Measurements from ENCODE around the gene OTOS.

Gene OTOS

DNA sequence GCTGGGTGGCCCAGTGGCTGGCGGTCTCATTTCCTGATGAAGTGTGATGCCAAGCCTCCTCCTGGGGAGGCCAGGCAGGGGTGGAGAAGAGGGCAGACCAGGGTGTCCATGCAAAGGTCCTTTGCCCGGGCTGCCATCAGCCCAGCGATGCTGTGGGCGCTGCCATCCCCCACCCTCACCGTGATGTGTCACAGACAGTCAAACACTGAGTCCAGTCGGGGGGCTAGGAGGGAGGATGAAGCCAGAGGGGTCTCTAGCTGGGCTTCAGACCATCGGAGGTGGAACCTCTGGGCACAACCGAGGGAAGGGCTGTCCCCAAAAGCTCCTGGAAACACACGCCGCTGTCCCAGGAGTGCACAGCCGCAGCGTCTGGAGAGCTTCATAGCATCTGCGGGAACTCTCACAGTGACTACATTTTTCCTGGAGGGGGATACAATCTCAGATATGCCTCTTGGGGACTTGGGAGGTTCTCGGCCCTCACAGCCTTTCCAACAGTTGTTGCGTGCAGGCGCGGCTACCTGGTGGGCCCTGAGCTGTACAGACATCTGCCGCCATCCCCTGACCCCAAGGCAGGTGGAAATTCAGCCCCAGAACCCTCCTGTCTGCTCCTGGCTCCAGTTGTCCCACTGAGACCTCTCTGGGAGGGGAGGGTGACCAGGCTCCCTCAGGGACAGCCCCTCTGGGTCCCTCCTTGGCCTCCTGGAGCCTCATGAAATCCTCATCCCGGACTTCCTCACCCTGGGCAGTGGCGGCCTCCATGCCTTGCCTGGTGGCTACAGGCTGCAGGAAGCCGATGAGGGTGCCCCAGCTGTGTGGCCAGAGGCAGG, 26.5 kb upstream of the OTOS start:
- DNase-seq: no peak

DNA sequence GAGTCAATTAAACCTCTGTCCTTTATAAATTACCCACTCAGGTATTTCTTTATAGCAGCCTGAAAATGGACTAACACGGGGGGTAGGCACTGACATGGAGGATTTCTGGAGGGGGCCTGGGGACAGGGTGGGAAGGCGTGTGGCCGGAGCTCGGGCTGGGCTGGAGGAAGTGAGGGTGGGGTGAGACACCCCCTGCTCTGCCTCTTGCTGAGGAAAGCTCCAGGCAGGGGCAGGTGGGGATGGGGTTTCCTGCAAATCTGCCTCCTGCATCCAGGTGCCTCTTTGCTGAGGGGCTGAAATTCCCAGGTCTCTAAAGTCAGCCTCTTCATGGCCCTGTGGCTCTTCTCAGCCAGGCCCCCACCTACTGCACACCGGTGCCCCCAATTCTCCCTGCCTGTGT, 25.7 kb upstream of the OTOS start:
- DNase-seq: no peak

DNA sequence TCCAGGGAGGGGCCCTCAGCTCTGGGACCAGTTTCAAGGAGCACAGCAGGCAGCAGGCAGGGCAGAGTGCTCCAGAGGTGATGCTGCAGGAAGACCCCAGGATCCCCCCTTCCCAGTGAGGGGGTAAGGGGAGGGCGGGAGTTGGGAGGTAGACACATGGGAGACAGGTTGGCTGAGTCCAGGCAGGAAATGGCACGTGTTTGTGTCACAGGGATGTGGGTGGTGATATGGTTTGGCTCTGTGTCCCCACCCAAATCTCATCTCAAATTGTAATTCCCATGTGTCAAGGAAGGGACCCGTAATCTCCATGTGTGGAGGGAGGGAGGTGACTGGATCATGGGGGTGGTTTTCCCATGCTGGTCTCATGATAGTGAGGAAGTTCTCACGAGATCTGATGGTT, 25.2 kb upstream of the OTOS start:
- no peak for DNase-seq

DNA sequence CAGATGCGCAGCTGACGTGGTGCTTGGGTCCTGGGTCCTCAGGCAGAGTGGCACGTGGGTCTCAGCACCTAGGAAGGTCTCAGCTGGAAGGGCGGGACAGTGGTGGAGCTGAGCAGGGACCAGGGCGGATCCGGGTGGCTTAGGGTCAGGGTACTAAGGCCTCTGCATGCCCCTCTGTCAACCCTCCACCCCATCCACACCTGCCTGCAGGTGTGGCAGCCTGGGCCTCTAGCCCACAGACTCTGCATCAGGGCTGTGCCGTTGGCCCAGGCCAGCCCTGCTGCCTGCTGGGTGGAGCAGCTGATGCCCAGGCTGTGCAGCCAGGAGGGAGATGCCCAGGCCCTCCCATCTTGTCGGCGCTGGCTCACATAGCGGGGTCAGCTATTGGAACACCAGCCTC, 24.6 kb upstream of the OTOS start:
- DNase-seq: no peak

DNA sequence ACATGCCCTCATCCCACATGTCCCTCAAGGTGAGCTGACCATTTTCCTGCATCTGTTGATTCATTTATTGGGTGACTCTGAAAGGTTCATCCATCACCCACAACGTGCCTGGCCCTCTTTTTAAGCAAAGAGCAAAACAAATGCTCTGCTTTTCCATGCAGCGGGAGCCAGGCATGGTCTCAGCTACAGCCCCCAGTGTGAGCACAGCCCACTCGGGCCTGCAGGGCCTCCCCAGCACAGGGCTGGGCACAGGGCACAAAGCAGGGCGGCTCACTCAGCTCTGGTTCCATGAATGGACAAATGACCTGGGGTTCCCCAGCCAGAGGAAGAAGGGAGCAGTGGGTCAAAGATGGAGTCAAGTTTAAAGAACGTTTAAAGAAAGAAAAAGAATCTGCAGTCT, 24.1 kb upstream of the OTOS start:
- no peak for DNase-seq

DNA sequence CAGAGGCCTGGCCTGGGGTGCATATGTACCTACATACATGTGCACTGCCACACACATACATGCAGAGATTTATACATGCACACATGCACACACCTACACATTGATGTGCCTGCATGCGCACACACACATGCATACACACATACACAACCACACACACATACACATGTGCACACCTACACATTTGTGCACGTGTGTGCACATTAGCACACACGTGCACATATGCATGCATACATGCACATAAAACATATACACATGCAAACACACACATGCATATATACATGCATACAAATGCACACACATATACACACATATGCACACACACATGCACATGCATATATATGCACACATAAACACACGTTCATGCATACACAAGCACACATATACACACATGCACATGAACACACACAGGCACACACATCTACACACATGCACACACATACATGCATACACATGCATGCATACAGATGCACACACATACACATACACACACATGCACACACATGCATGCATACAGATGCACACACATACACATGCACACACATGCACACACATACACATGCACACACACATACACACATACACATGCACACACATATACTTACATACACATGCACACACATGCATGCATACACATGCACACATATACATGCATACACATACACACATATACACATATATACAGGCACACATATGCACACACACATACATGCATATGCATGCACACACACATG, 23.6 kb upstream of the OTOS start:
- no peak for DNase-seq

DNA sequence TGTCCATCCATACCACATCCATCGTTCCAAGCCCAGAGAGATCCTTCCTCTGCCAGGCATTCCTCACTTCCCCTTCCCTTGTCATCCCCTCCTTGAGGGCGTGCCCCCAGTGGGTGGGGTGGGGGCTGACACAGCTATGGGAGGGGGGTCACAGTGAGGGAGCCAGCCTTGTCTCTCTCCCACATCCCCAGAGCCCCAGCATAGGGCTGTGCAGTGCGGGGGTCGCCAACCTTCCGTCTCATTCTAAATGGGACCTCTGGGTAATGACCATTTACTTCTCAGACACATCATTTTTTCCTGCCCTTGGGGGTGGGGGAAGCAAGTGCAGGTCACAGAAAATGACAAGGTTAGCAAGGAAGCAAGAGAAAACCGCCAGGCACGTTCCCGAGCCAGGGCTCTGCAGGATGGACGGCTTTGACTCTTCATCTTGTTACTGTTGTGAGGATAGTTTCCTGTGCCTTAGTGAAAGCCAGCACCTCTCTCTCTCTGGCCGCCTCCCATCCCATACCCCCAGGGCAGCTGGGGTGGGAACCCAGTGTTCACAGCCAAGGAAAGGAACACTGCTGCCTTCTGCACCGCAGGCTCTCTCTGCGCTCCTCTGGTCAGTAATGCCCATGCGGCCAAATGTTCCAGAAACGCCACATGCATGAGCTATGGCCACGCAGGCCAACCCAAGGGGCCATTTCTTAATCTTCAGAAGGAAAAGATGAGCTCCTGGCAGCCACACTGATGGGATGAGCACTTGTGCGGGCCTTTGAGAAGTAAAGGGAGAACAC, 22.7 kb upstream of the OTOS start:
- DNase-seq: no peak

DNA sequence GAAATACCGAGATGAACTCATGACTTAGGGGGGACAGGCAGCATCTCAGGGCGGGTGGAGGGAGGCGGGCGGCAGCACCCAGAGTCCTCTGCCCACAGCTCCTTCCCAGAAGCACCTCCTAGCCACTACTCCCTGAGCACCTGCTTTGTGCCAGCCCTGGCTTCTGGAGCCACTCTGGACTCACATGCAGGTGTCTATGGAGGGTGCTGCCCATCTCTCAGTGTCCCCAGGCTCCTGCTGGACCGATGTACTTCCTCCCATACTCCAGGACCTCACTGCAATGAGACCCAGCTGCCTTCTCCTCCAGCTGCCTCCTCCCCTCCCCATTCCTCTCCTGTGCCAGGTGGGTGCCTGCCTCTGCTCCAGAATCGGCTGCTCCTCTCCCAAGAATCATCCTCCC, 22.1 kb upstream of the OTOS start:
- no peak for DNase-seq

DNA sequence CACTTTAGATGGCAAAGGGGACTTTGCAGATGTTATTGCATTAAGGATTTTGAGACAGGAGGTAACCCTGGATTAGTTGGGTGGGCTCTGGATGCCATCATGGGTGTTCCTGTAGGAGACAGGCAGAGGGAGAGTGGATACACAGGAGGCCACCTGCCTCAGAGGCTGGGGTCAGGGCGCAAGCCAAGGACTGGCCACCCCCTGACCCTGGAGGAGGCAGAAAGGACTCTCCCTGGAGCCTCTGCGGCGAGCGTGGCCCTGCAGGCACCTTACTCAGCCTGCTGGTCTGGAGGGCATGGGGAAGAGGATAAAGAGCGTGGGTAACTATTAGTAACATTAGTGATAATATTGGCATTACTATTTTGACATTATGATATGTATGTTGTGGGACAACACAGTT, 21.6 kb upstream of the OTOS start:
- DNase-seq: no peak

DNA sequence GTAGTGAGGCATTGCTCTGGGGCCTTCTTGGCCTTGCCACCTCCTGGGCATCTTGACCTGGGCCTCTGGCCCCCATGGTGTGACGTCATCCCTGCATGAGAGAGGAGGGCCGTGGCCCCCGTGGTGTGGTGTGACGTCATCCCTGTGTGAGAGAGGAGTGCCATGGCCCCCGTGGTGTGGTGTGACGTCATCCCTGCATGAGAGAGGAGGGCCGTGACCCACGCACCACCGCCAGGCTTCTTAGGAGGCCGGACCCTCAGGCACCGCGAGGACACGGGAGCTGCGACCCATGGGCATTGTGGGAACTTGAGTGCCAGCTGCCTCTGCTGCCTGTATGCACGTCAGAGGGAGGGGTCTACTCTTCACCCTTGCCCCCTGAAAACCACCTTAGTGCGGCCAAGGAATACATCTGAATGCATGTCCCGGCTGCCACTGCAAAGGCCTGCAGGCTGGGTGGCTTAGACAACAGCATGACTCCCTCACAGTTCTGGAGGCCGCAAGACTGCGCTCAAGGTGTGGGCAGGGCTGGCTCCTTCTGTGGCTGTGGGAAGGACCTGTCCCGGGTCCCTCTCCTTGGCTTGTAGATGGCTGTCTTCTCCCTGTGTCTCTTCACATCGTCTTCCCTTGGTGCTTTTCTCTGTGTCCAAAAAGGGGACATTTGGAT, 20.8 kb upstream of the OTOS start:
- DNase-seq: no peak

DNA sequence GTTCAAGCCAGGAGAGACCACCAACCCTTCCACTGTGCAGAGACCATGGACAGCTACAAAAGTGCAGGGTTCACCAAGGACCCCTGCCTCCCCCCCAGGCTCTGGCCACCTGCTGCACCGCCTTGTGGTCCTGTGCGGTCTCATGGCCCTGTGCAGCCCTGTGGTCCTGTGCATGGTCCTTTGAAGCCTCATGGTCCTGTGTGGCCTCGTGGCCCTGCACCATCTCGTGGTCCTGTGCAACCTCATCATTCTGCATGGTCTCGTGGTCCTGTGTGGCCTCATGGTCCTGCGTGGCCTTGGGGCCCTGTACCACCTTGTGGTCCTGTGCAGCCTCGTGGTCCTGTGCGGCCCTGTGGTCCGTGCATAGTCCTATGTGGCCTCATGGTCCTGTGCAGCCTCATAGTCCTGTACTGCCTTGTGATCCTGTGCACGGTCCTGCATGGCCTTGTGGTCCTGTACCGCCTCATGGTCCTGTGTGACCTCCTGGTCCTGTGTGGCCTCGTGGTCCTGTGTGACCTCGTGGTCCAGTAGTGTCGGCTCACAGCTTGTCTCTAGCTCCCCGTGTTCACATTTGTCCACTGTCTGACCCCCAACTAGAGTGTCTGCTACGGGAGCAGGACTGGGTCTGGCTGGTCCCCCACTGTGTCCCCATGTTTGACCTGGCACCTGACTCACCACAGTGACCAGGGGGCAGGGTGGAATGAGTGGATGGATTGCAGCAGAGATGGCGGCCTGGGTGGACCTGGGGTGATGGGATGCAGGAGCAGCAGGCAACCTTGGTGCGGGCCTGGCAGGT, 20.0 kb upstream of the OTOS start:
- DNase-seq: no peak

DNA sequence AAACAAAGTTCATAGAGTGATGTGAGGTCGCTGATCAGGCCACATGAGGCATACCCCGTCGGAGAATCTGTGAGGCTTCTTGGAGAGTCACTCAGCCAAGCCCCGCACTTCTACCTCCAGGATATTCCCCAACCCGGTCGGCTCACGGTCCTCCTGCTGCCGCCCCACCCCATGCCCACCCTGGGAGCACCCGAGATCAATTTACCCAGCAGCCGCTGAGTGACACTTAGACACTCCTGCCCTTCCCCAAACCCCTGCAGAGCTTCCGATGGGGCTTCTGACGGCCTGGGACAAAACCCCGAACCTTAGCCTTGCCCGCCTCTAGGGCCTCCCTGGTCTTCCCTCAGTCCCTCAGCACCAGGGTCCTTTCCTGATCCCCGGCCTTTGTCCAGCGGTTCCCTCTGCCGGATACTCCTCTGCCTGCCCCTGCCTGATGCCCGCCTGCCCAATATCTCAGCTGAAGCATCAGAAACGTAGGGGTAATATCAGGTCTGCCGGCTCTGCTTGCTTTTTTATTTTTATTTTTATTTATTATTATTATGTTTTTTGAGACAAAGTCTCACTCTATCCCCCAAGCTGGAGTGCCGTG, 18.9 kb upstream of the OTOS start:
- DNase-seq: no peak

DNA sequence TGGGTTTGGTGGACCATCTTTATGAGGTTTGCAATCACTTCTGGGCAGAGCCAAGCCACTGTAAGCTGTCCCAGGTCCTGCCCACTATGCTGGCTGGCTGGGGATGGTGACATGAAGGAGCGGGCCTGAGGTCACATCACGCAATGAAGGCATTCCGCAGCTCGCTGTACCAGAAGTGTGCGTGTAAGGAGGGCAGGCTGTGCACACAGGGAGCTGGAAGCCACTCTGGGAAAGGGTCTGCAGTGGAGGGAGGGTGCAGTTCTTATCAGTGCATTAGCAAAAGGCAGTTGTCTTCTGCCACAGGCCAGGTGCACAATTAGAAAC, 16.7 kb upstream of the OTOS start:
- no peak for DNase-seq

DNA sequence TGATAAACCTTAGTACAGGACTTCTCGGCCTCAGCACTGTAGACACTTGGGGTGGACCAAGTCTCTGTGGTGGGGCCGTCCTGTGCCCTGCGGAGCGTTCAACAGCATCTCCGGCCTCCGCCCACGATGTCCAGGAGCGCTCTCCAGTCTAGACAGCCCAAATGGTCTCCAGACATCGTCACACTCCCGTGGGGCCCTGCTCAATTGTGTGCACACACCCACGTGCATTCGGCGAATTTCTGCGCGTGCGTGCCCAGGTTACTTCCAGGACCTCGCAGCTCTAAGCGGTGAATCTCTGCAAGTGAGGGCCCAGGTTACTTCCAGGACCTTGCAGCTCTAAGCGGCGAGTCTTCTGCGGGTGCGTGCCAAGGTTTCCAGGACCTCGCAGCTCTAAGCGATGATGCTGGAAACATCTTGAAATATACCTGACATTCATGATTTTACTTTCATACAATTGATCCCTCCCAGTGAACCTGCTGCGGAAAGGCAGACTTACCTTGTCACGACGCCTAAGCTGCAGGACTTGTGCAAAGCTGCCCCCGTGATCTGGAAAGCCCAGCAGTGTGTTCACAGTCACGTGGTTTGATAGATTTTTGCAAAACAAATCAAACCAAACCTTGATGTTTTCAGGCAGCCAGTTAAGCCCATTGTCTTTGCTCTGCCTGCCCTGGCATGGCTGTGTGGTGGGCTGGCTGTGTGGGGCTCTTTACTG, 16.1 kb upstream of the OTOS start:
- no peak for DNase-seq

DNA sequence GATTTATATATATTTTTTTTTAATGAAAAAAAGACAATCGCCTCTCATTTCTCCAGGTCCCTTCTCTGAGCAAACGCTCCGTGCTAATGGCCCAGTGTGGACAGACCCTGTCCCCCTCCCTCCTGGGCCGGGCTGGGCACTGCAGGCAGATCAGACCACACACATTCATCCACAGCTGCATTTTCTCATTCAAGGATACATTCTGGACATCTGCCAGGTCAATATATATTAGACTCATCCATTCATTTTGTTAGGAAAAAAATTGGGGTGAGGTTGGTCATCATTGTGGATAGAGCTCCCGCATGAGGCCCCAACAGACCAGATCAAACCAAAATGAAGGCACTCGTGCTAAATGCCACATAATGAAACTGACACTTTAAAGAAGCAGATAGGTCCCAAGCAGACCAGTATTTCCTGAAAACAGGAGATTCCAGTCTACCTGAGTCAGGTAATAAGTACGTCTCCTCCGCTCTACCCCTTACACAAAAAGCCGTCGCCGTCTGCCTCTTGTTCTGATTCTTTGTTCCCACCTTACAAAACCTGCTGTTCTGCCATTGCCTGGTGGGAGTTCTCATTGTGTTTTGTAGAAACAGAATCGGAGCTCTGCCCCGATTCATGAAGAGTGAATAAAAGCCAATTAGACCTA, 15.4 kb upstream of the OTOS start:
- no peak for DNase-seq

DNA sequence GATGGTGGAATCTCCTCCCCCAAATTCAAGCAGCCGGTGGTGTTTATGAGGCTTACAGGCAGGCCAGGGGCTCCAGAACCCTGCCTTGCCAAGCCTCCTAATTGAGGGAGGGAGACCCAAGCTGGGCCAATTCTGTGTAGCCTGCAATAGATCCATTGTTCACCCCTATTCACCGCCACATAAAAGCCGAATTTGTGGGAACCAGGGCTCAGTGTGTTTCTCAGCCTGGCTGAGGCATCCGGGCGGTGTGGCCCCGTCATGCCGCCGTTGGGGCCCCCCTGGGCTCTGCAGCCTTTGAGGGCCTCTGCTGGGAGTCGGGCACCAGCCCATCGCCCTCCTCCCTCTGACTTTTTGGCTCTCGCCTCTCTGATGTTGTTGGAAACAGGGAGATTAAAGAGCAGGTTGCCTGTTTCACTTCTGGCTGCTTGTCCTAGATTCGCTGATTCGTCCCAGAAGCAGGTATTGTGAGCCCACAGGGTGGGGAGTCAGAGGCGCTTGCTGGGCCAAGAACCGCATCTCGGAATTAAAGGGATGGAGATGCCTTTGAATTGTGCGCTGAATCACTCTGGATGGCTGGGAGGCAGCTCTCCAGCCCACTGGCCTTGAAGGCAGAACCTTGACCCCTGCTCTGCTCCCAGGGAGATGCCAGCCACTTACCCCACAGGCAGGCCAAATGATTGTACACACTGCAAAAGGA, 14.7 kb upstream of the OTOS start:
- no peak for DNase-seq

DNA sequence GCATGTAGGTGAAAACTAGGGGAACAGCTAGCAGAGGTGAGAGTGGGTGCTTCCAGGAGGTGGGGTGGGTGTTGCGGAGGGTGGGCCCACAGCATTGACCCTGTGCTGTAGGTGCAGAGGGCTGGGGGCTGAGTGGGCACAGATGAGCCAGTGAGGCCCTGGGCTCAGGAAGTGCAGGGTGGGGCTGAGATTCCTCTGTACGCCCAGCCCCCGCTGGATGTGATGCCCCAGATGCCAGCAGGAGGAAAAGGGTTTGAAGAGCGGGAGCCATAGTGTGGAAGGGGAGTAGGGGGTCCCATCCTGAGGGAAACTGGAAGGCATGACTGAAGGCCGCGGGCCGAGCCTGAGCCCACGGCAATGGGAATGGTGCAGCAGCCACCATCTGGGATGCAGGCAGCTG, 14.1 kb upstream of the OTOS start:
- DNase-seq: no peak

DNA sequence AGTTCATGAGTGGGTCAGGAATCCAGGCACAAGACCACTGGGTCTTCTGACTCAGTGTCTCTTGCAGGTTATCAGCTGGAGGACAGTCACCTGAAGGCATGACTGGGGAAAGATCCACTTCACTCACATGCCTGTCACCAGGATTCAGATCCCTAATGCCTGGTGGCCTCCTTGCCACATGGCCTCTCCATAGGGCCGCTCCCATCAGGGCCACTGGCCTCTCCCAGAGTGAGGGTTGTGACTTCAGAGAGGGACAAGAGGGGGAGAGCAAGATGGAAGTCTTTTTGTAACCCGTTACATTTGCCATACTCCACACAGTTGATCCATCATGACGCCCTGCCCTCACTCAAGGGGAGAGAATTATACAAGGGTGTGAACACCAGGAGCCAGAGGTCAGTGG, 13.0 kb upstream of the OTOS start:
- DNase-seq: no peak

DNA sequence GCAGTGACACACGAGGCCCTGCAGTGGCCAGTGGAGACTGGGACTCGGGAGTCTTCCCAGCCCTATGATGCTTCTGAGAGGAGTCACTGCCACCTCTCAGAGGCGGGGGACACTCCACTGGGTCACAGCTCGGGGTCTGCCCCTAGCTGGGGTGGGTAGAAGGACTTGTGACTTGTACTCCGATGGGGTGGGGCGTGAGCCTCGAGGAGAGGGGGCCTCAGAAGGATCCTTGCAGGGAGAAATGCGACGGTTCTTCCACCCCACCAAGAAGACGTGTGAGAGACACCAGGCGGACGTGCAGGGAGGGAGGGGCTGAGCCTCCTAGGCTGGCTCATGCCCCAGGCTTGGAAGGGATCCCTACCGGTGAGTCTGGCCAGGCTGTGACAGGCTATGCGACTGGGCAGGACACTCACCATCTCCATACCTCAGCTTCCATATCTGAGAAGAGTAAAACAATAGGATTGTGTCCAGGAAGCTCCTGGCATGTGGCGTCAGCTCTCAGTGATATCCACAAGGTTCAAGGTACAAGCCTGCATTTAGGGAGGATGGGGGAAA, 11.1 kb upstream of the OTOS start:
- no peak for DNase-seq

All from activated CD4-positive, alpha-beta T cell treated with anti-CD3 and anti-CD28 coated beads, Interleukin-2, amount 50 U/mL, for 4 hours (primary cell).